GM23338 (cell line): ENCODE measurements around the gene SLC4A9. TPM values are rescaled to one million over a fixed set of nuclear protein-coding genes. Genes with fewer than 3 reads are reported as not detected.

Source experiments
- ATAC-seq: fragments of 200-7000 bp; cut with Tn5 transposase; 3 replicates; pipeline ENCODE4 v1.9.1; 2020
- DNase-seq: peaks from one replicate; pipeline ENCODE4 v3.0.0-alpha.2; 2015; ENCODE audit warnings: low spot score
- H2AFZ ChIP-seq: fragments of 200-600 bp; sonication (generic); 2 replicates; pipeline ENCODE4 v1.8.0; 2016; ENCODE audit warnings: antibody characterized with exemption, mild to moderate bottlenecking, moderate library complexity
- H3F3A ChIP-seq: fragments of 200-600 bp; sonication (generic); replicated peaks from 2 replicates; pipeline ENCODE4 v1.8.0; 2017; ENCODE audit warnings: antibody characterized with exemption, mixed run types, low read depth
- H3K27ac ChIP-seq: fragments of 200-600 bp; sonication (generic); 2 replicates; pipeline ENCODE4 v1.6.1; 2016; ENCODE audit warnings: low read depth
- H3K27me3 ChIP-seq: fragments of 200-600 bp; sonication (generic); 2 replicates; pipeline ENCODE4 v1.8.0; 2016; ENCODE audit warnings: mild to moderate bottlenecking, mixed run types, moderate library complexity; ENCODE audit not compliant: insufficient read depth
- H3K36me3 ChIP-seq: fragments of 200-600 bp; sonication (generic); 2 replicates; pipeline ENCODE4 v1.8.0; 2016; ENCODE audit warnings: mild to moderate bottlenecking; ENCODE audit not compliant: insufficient read depth
- H3K4me1 ChIP-seq: fragments of 200-600 bp; sonication (generic); 2 replicates; pipeline ENCODE4 v1.8.0; 2016; ENCODE audit warnings: mild to moderate bottlenecking, moderate library complexity; ENCODE audit not compliant: insufficient read depth
- H3K4me2 ChIP-seq: fragments of 200-600 bp; sonication (generic); 2 replicates; pipeline ENCODE4 v1.7.1; 2017; ENCODE audit warnings: mixed run types
- H3K4me3 ChIP-seq: fragments of 200-600 bp; sonication (generic); 2 replicates; pipeline ENCODE4 v1.6.1; 2016; ENCODE audit warnings: mixed run types
- H3K79me2 ChIP-seq: fragments of 200-600 bp; sonication (generic); replicated peaks from 2 replicates; pipeline ENCODE4 v1.8.0; 2017; ENCODE audit warnings: mild to moderate bottlenecking; ENCODE audit not compliant: insufficient read depth
- H3K9me2 ChIP-seq: fragments of 200-600 bp; sonication (generic); 2 replicates; pipeline ENCODE4 v1.8.0; 2017; ENCODE audit not compliant: insufficient read depth
- H4K20me1 ChIP-seq: fragments of 200-600 bp; sonication (generic); replicated peaks from 2 replicates; pipeline ENCODE4 v1.8.0; 2017; ENCODE audit warnings: mild to moderate bottlenecking; ENCODE audit not compliant: insufficient read depth
- H3K27ac Mint-ChIP-seq: 2 replicates; pipeline ENCODE4 v1.8.0; 2020; ENCODE audit warnings: inconsistent platforms, mild to moderate bottlenecking, moderate library complexity, mixed read lengths
- H3K27me3 Mint-ChIP-seq: 3 replicates; pipeline ENCODE4 v1.8.0; 2022; ENCODE audit warnings: low read depth, mild to moderate bottlenecking, moderate library complexity, mixed read lengths, inconsistent platforms; ENCODE audit not compliant: insufficient read depth, poor library complexity
- H3K36me3 Mint-ChIP-seq: 3 replicates; pipeline ENCODE4 v1.8.0; 2021; ENCODE audit warnings: low read depth, mild to moderate bottlenecking, inconsistent platforms, moderate library complexity, mixed read lengths
- H3K4me1 Mint-ChIP-seq: 3 replicates; pipeline ENCODE4 v1.8.0; 2020; ENCODE audit warnings: mild to moderate bottlenecking, inconsistent platforms, mixed read lengths
- H3K4me3 Mint-ChIP-seq: 3 replicates; pipeline ENCODE4 v1.8.0; 2021; ENCODE audit warnings: moderate library complexity, mild to moderate bottlenecking, inconsistent platforms, mixed read lengths
- H3K9me3 Mint-ChIP-seq: 3 replicates; pipeline ENCODE4 v1.8.0; 2020; ENCODE audit warnings: moderate library complexity, mild to moderate bottlenecking, inconsistent platforms, mixed read lengths
- CREB1 ChIP-seq: fragments of 250-450 bp; sonication (Bioruptor Pico); IDR thresholded peaks from 2 replicates; pipeline ENCODE4 v1.5.0; 2020; ENCODE audit warnings: low read depth, mild to moderate bottlenecking, moderate library complexity
- CTCF ChIP-seq, 2 experiments: fragments of 200-600 bp in 1 of 2; sonication (generic) in 1 of 2; conservative IDR thresholded peaks; 2 replicates each; pipeline versions ENCODE4 v1.5.1 to v1.6.1; 2016 to 2017; ENCODE audit warnings: antibody characterized with exemption in 2 of 2, low read depth in 2 of 2, mild to moderate bottlenecking in 2 of 2, moderate library complexity in 1 of 2
- ETS1 ChIP-seq: IDR thresholded peaks from 2 replicates; pipeline ENCODE4 v1.6.1; 2016; ENCODE audit warnings: antibody characterized with exemption
- EZH2 ChIP-seq: fragments of 200-600 bp; sonication (generic); IDR thresholded peaks from one replicate; pipeline ENCODE4 v1.8.0; 2017; ENCODE audit warnings: antibody characterized with exemption, mild to moderate bottlenecking, low read depth; ENCODE audit not compliant: unreplicated experiment
- JUNB ChIP-seq: IDR thresholded peaks from one replicate; pipeline ENCODE4 v1.6.1; 2016; ENCODE audit warnings: antibody characterized with exemption; ENCODE audit not compliant: unreplicated experiment
- REST ChIP-seq: IDR thresholded peaks from one replicate; pipeline ENCODE4 v1.6.1; 2018; ENCODE audit warnings: antibody characterized with exemption; ENCODE audit not compliant: unreplicated experiment
- ZNF462 ChIP-seq: fragments of 250-450 bp; sonication (Bioruptor Pico); IDR thresholded peaks from 2 replicates; pipeline ENCODE4 v1.5.0; 2020; ENCODE audit warnings: mild to moderate bottlenecking, moderate library complexity
- polyA plus RNA-seq: library from polyadenylated mRNA; unstranded; fragments of >200 nt; fragmentation: Nextera tagmentation; extraction: Ambion mirVana; gene quantifications from 2 replicates; pipeline ENCODE4 v1.2.1, GENCODE V29; 2016
- total RNA-seq: library from RNA; depleted of rRNA; stranded (reverse); fragments of >200 nt; shearing (Covaris generic); gene quantifications from 2 replicates; pipeline ENCODE4 v1.2.3, GENCODE V29; 2014

SLC4A9 gene
- total and polyA plus RNA-seq, 2 experiments from 2014 or later = 0.08 TPM; not detected in 1

- TF ChIP-seq EZH2 = no peak
- TF ChIP-seq CREB1 (CRISPR knock-in tag) = no peak
- TF ChIP-seq ETS1 = no peak
Measured at GRCh38 chr5:140344683-140345423, 15.1 kb upstream of the SLC4A9 start (continued).

- H3K27me3 ChIP-seq = peaks cover 15% of the 10 kb centered on the region
- H3K4me1 ChIP-seq = peaks cover 14% of the 10 kb centered on the region
- peak overlapping the region; percentile 76 for H3K4me3 ChIP-seq
- peaks cover 14% of the 10 kb centered on the region for H3K27me3 Mint-ChIP-seq
- no peak overlapping the region for H3K27ac Mint-ChIP-seq
- peak; percentile 78 for DNase-seq
- peaks cover 20% of the 10 kb centered on the region for H3K4me1 Mint-ChIP-seq
- no peaks in the 10 kb centered on the region for H3K9me3 Mint-ChIP-seq
- ATAC-seq = peak; percentile 75
- H3K27ac ChIP-seq = no peak overlapping the region
- TF ChIP-seq ZNF462 (CRISPR knock-in tag) (no peak), CTCF (conservative IDR thresholded peaks at IDR 0.05; ENCODE audit: low read depth in 2 of 2) (peak; percentile 9 to 65; a peak in 2 of 4 replicates), JUNB (no peak), REST (no peak)
- no peaks in the 10 kb centered on the region for H3K36me3 ChIP-seq
- H3K9me2 ChIP-seq = no peaks in the 10 kb centered on the region
- peak overlapping the region; percentile 98 for H2AFZ ChIP-seq
- peak overlapping the region; percentile 69 for H3K4me3 Mint-ChIP-seq
- H3F3A ChIP-seq = peaks cover 7% of the 10 kb centered on the region; the same call in 1 of the 2 replicates
- H4K20me1 ChIP-seq = no peaks in the 10 kb centered on the region; the same call in 1 of the 2 replicates
- H3K4me2 ChIP-seq = peak overlapping the region; percentile 97
- no peaks in the 10 kb centered on the region for H3K79me2 ChIP-seq
- H3K36me3 Mint-ChIP-seq = peaks cover 3% of the 10 kb centered on the region; the same call in 1 of the 3 replicates
Measured at GRCh38 chr5:140345919-140346347, 14.1 kb upstream of the SLC4A9 start.
